MM.1S (cell line): ENCODE results near the gene RHOBTB3.
A peak's percentile ranks its signal among the peaks of the same experiment; 100 is the strongest.

Experiments used
- DNase-seq: peaks from one replicate; pipeline ENCODE4 v3.0.0-alpha.2; 2015
- H2AFZ ChIP-seq: fragments of 300-600 bp; sonication (generic); 2 replicates; pipeline ENCODE4 v1.6.0; 2016; ENCODE audit warnings: antibody characterized with exemption, low read length
- H3F3A ChIP-seq: fragments of 300-600 bp; sonication (generic); 2 replicates; pipeline ENCODE4 v1.6.1; 2016; ENCODE audit warnings: mild to moderate bottlenecking, antibody characterized with exemption, low read length, moderate library complexity, mixed read lengths; ENCODE audit not compliant: insufficient read depth
- H3K27ac ChIP-seq: fragments of 300-600 bp; sonication (generic); 2 replicates; pipeline ENCODE4 v1.5.1; 2016; ENCODE audit warnings: mild to moderate bottlenecking, low read length
- H3K27me3 ChIP-seq: fragments of 300-600 bp; sonication (generic); replicated peaks from 2 replicates; pipeline ENCODE4 v1.6.0; 2016; ENCODE audit warnings: low read length; ENCODE audit not compliant: insufficient read depth
- H3K36me3 ChIP-seq: fragments of 300-600 bp; sonication (generic); replicated peaks from 2 replicates; pipeline ENCODE4 v1.6.1; 2016; ENCODE audit warnings: mild to moderate bottlenecking, low read length, mixed read lengths; ENCODE audit not compliant: insufficient read depth
- H3K4me1 ChIP-seq: fragments of 300-600 bp; sonication (generic); 2 replicates; pipeline ENCODE4 v1.6.1; 2016; ENCODE audit warnings: low read length, mixed read lengths
- H3K4me2 ChIP-seq: fragments of 300-600 bp; sonication (generic); 2 replicates; pipeline ENCODE4 v1.6.0; 2016; ENCODE audit warnings: low read depth, low read length
- H3K4me3 ChIP-seq: fragments of 300-600 bp; sonication (generic); 2 replicates; pipeline ENCODE4 v1.5.1; 2016; ENCODE audit warnings: low read length, mixed read lengths
- H3K79me2 ChIP-seq: fragments of 300-600 bp; sonication (generic); 2 replicates; pipeline ENCODE4 v1.6.1; 2016; ENCODE audit warnings: mixed run types, low read length, mixed read lengths
- H3K9ac ChIP-seq: fragments of 300-600 bp; sonication (generic); 2 replicates; pipeline ENCODE4 v1.6.1; 2016; ENCODE audit warnings: low read length, mixed read lengths
- H3K9me2 ChIP-seq: fragments of 300-600 bp; sonication (generic); replicated peaks from 2 replicates; pipeline ENCODE4 v1.6.1; 2016; ENCODE audit warnings: mild to moderate bottlenecking, low read length, mixed read lengths; ENCODE audit not compliant: insufficient read depth
- H3K9me3 ChIP-seq: fragments of 300-600 bp; sonication (generic); replicated peaks from 2 replicates; pipeline ENCODE4 v1.6.1; 2016; ENCODE audit warnings: mild to moderate bottlenecking, low read length, mixed read lengths; ENCODE audit not compliant: insufficient read depth
- H4K20me1 ChIP-seq: fragments of 300-600 bp; sonication (generic); 2 replicates; pipeline ENCODE4 v1.6.1; 2016; ENCODE audit warnings: mild to moderate bottlenecking, low read length, moderate library complexity, mixed read lengths; ENCODE audit not compliant: insufficient read depth
- EZH2 ChIP-seq: fragments of 300-600 bp; sonication (generic); optimal IDR thresholded peaks from 2 replicates; pipeline ENCODE3; 2017; ENCODE audit warnings: low read depth, mild to moderate bottlenecking, antibody characterized with exemption, low read length, mixed read lengths
- EZH2phosphoT487 ChIP-seq: fragments of 300-600 bp; sonication (generic); IDR thresholded peaks from 2 replicates; pipeline ENCODE4 v1.6.1; 2018; ENCODE audit warnings: antibody characterized with exemption, low read length
- TF ChIP-seq, protein P1 (sequence below): fragments of 300-600 bp; sonication (generic); IDR thresholded peaks from 2 replicates; pipeline ENCODE4 v1.5.1; 2016; ENCODE audit warnings: antibody characterized with exemption, low read length, mixed read lengths

Gene RHOBTB3

DNA sequence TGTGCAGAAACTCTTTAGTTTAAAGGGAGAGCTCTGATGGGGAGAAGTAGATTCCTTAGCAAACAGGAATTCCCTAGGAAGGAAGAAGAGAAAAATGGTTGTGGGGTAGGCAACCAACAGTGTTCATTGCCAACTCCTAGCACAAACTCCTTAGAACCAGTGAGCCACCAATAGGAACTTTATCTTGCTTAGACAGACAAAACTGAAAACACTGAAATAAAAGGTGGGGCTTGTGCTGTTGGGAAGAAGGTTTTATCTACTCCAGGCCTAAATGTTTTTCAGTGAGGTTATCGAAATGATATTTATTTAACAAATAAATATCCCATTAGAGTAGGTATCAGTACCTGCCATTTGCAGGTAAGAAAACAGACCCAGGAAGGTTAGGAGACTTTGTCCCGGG is 99.1 kb downstream of the RHOBTB3 start:
- no peak overlapping the region for H3K9ac ChIP-seq
- H2AFZ ChIP-seq = no peak overlapping the region
- H3K27me3 ChIP-seq = no peaks in the 10 kb centered on the region
- H3K4me2 ChIP-seq = no peak overlapping the region
- TF ChIP-seq, protein P1, sequence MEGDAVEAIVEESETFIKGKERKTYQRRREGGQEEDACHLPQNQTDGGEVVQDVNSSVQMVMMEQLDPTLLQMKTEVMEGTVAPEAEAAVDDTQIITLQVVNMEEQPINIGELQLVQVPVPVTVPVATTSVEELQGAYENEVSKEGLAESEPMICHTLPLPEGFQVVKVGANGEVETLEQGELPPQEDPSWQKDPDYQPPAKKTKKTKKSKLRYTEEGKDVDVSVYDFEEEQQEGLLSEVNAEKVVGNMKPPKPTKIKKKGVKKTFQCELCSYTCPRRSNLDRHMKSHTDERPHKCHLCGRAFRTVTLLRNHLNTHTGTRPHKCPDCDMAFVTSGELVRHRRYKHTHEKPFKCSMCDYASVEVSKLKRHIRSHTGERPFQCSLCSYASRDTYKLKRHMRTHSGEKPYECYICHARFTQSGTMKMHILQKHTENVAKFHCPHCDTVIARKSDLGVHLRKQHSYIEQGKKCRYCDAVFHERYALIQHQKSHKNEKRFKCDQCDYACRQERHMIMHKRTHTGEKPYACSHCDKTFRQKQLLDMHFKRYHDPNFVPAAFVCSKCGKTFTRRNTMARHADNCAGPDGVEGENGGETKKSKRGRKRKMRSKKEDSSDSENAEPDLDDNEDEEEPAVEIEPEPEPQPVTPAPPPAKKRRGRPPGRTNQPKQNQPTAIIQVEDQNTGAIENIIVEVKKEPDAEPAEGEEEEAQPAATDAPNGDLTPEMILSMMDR = no peak
- no peak for TF ChIP-seq EZH2
- no peak for TF ChIP-seq EZH2phosphoT487
- no peak for DNase-seq
- peaks cover 11% of the 10 kb centered on the region for H3K4me1 ChIP-seq
- H3K9me3 ChIP-seq = no peaks in the 10 kb centered on the region
- H3K79me2 ChIP-seq = no peaks in the 10 kb centered on the region
- H3K4me3 ChIP-seq = no peak overlapping the region
- peaks cover 14% of the 10 kb centered on the region for H3F3A ChIP-seq
- H3K36me3 ChIP-seq = no peaks in the 10 kb centered on the region
- H4K20me1 ChIP-seq = no peaks in the 10 kb centered on the region
- no peak overlapping the region for H3K27ac ChIP-seq
- no peaks in the 10 kb centered on the region for H3K9me2 ChIP-seq

DNA sequence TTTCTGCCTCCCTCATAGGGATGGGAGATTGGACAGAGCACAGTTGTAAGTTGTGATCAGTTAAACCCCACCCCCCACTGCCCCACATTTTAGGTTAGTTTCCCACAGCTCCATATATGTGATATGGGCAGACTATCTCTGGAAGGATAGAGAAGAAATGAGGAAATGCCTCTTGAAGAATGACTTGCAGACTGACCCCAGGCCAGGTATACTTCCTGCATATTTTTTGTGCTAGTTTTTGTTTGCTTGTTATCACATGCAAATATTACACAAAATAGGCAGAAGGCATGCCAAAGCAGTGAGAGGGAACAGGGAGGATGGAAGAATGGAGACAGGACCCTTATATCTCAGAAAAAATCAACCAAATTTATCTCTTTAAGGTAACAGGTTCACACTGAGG is 101.5 kb downstream of the RHOBTB3 start:
- Histone ChIP-seq H3K9me2 (no peaks in the 10 kb centered on the region), H2AFZ (no peak overlapping the region), H3K79me2 (no peaks in the 10 kb centered on the region), H4K20me1 (no peaks in the 10 kb centered on the region), H3K36me3 (no peaks in the 10 kb centered on the region), H3F3A (peaks cover 30% of the 10 kb centered on the region), H3K4me1 (peaks cover 26% of the 10 kb centered on the region), H3K4me2 (no peak overlapping the region), H3K9ac (no peak overlapping the region), H3K27ac (no peak overlapping the region), H3K4me3 (no peak overlapping the region), H3K9me3 (no peaks in the 10 kb centered on the region), H3K27me3 (no peaks in the 10 kb centered on the region)
- TF ChIP-seq EZH2 (no peak), EZH2phosphoT487 (no peak)
- TF ChIP-seq, protein P1 = no peak
- no peak for DNase-seq

DNA sequence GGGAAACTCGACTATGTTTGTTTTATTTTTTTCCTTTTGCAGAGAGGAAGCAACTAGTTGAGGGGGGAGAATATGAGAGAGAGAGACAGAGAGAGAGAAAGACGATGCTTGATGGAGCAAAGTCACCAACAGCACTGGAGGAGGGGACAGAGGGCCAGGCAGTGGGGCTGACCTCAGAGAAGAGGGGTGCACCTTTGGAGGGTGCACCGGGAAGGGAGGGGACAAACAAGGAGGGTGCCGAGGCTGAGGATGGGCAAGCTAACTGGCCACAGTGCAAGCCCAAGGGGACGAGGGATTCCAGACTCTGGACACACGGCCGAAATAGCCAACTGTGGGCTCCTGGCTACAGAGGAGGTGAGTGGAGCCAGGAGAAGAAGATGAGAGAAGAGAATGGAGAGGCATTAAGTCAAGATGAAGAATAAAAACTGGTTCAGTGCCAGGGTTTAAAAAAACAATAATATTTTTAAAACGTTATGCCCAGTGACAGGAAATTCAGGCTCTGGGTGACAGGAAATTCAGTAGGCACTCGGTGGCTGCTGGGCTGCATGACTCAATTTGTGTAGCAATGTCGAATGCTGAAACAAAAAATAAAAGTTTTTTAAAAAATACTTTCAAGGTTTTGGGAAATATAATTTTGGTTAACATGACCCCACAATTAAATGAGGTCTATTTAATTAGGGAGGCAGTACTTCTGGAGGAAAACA is 104.7 kb downstream of the RHOBTB3 start:
- Histone ChIP-seq H3K4me2 (peak overlapping the region; percentile 95), H3K79me2 (no peaks in the 10 kb centered on the region), H3K27ac (peak overlapping the region; percentile 95), H3K4me1 (peaks cover 26% of the 10 kb centered on the region), H2AFZ (peak overlapping the region; percentile 36), H4K20me1 (no peaks in the 10 kb centered on the region), H3K9me3 (no peaks in the 10 kb centered on the region), H3K36me3 (no peaks in the 10 kb centered on the region), H3K9ac (peak overlapping the region; percentile 74), H3K27me3 (no peaks in the 10 kb centered on the region), H3F3A (peaks cover 30% of the 10 kb centered on the region), H3K9me2 (no peaks in the 10 kb centered on the region), H3K4me3 (peak overlapping the region; percentile 71)
- no peak for DNase-seq
- TF ChIP-seq, protein P1 = no peak
- TF ChIP-seq EZH2 (no peak), EZH2phosphoT487 (no peak)
